K562 (cell line): ENCODE results near the gene TLCD1. TPM values are rescaled to one million over a fixed set of nuclear protein-coding genes. Genes with fewer than 3 reads are reported as not detected.

Experiments
- BCOR ChIP-seq: fragments of 450-650 bp; IDR thresholded peaks from 2 replicates; pipeline ENCODE4 v1.6.1; 2016
- CREM ChIP-seq: IDR thresholded peaks from 2 replicates; pipeline ENCODE4 v1.6.1; 2014; ENCODE audit warnings: antibody characterized with exemption, low read depth
- FIP1L1 ChIP-seq: fragments of 200-400 bp; formaldehyde crosslinking; IDR thresholded peaks from 2 replicates; pipeline ENCODE4 v1.6.1; 2018; ENCODE audit warnings: mild to moderate bottlenecking, low read depth, low read length; ENCODE audit not compliant: poor library complexity, severe bottlenecking
- FOXM1 ChIP-seq, 2 experiments: fragments of 450-650 bp in 1 of 2; sonication (generic) in 1 of 2; formaldehyde crosslinking in 1 of 2; IDR thresholded peaks; 2 replicates each; pipeline versions ENCODE4 v1.6.1 to v1.9.0; 2017 to 2022; ENCODE audit warnings: low read depth in 2 of 2, mild to moderate bottlenecking in 2 of 2, missing genetic modification reagents in 1 of 2, moderate library complexity in 1 of 2
- HMGN3 ChIP-seq: IDR thresholded peaks from 2 replicates; pipeline ENCODE4 v1.6.1; 2011; ENCODE audit warnings: borderline replicate concordance, low read depth, mild to moderate bottlenecking, mixed read lengths, low read length; ENCODE audit not compliant: insufficient read length; ENCODE audit errors: extremely low read depth
- MYC ChIP-seq, 2 experiments: fragments of 250-450 bp in 1 of 2; sonication (Bioruptor Pico) in 1 of 2; IDR thresholded peaks; 2 replicates each; pipeline versions ENCODE4 v1.5.1 to v1.6.1; 2012 to 2021; ENCODE audit warnings: low read depth in 2 of 2, borderline replicate concordance in 1 of 2, improper control_type of control experiment in 1 of 2, low read length in 1 of 2, mild to moderate bottlenecking in 1 of 2, moderate library complexity in 1 of 2
- PHF8 ChIP-seq: fragments of 200-600 bp; sonication (generic); IDR thresholded peaks from 2 replicates; pipeline ENCODE4 v1.6.1; 2012; ENCODE audit warnings: mixed run types, mild to moderate bottlenecking, inconsistent platforms, low read length, moderate library complexity, borderline replicate concordance
- POLR3A ChIP-seq: IDR thresholded peaks from 2 replicates; pipeline ENCODE4 v1.6.1; 2011; ENCODE audit warnings: borderline replicate concordance, mild to moderate bottlenecking, moderate library complexity; ENCODE audit not compliant: insufficient read length, insufficient read depth; ENCODE audit errors: extremely low read depth
- PYGO2 ChIP-seq: fragments of 450-650 bp; IDR thresholded peaks from 2 replicates; pipeline ENCODE4 v1.6.1; 2016; ENCODE audit warnings: mild to moderate bottlenecking, missing genetic modification characterization, moderate library complexity, missing compliant biosample characterization
- SMAD3 ChIP-seq: fragments of 450-650 bp; formaldehyde crosslinking; conservative IDR thresholded peaks from 2 replicates; pipeline ENCODE4 v1.4.0; 2020; ENCODE audit warnings: mild to moderate bottlenecking
- SRSF3 ChIP-seq: fragments of 200-400 bp; formaldehyde crosslinking; IDR thresholded peaks from 2 replicates; pipeline ENCODE4 v1.6.1; 2016; ENCODE audit warnings: mild to moderate bottlenecking, low read length, moderate library complexity; ENCODE audit not compliant: insufficient read depth
- TEAD4 ChIP-seq, 2 experiments: sonication (generic) in 1 of 2; formaldehyde crosslinking in 1 of 2; IDR thresholded peaks; 2 replicates each; pipeline versions ENCODE4 v1.6.1 to v1.8.0; 2012 to 2022; ENCODE audit warnings: borderline replicate concordance in 1 of 2, inconsistent platforms in 1 of 2, low read length in 1 of 2, mild to moderate bottlenecking in 1 of 2, missing genetic modification reagents in 1 of 2
- ZBTB1 ChIP-seq: sonication (generic); formaldehyde crosslinking; IDR thresholded peaks from 2 replicates; pipeline ENCODE4 v1.8.1; 2023; ENCODE audit warnings: missing genetic modification reagents, low read depth, mild to moderate bottlenecking, borderline replicate concordance
- ZNF184 ChIP-seq: sonication (generic); formaldehyde crosslinking; IDR thresholded peaks from 2 replicates; pipeline ENCODE4 v1.5.0; 2020; ENCODE audit warnings: missing genetic modification reagents
- ZNF253 ChIP-seq: fragments of 250-450 bp; sonication (Bioruptor Pico); conservative IDR thresholded peaks from 2 replicates; pipeline ENCODE4 v1.6.1; 2021; ENCODE audit warnings: mild to moderate bottlenecking
- ZNF263 ChIP-seq: sonication (generic); formaldehyde crosslinking; IDR thresholded peaks from 2 replicates; pipeline ENCODE4 v1.8.0; 2022; ENCODE audit warnings: mild to moderate bottlenecking, missing genetic modification reagents, borderline replicate concordance
- ZNF41 ChIP-seq: fragments of 250-450 bp; sonication (Bioruptor Pico); conservative IDR thresholded peaks from 2 replicates; pipeline ENCODE4 v1.4.0; 2020; ENCODE audit warnings: mild to moderate bottlenecking
- polyA plus RNA-seq, 8 experiments: library from polyadenylated mRNA; depleted of rRNA in 4 of 8; stranded (reverse) in 5 of 8; unstranded in 3 of 8; fragments of >200 nt; fragmentation: Nextera tagmentation in 2 of 8; fragmentation: Illumina TruSeq in 1 of 8; extraction: Ambion mirVana in 2 of 8; extraction: Trizol in 1 of 8; gene quantifications; 2 replicates each; pipeline versions ENCODE4 v1.2.1 to v1.2.3, GENCODE V29; 2011 to 2014; ENCODE audit warnings: inconsistent platforms in 1 of 8, missing spikeins in 1 of 8
- total RNA-seq, 7 experiments: library from RNA; depleted of rRNA in 6 of 7; stranded (reverse); fragments of >200 nt in 6 of 7; fragmentation: Illumina TruSeq in 2 of 7; extraction: Trizol in 2 of 7; gene quantifications; 2 replicates each; pipeline versions ENCODE4 v1.2.1 to v1.2.3, GENCODE V29; 2011 to 2021; ENCODE audit warnings: low replicate concordance in 1 of 7
- TF ChIP-seq, protein P1 (sequence below): fragments of 450-650 bp; formaldehyde crosslinking; IDR thresholded peaks from 2 replicates; pipeline ENCODE4 v1.4.0; 2020; ENCODE audit warnings: mild to moderate bottlenecking, moderate library complexity
- TF ChIP-seq, protein P2 (sequence below): fragments of 250-450 bp; sonication (Bioruptor Pico); IDR thresholded peaks from 2 replicates; pipeline ENCODE4 v1.8.0; 2021; ENCODE audit warnings: moderate library complexity, mild to moderate bottlenecking, inconsistent platforms
- TF ChIP-seq, protein P3 (sequence below): sonication (generic); formaldehyde crosslinking; IDR thresholded peaks from 2 replicates; pipeline ENCODE4 v1.9.0; 2022; ENCODE audit warnings: mild to moderate bottlenecking, missing genetic modification reagents
- TF ChIP-seq, protein P4 (sequence below): fragments of 450-650 bp; IDR thresholded peaks from 2 replicates; pipeline ENCODE4 v1.6.1; 2016
- TF ChIP-seq, protein P5 (sequence below): sonication (generic); formaldehyde crosslinking; IDR thresholded peaks from 2 replicates; pipeline ENCODE4 v1.8.1; 2023; ENCODE audit warnings: mild to moderate bottlenecking, missing genetic modification reagents, moderate library complexity

The TLCD1 gene
- total and polyA plus RNA-seq, 9 of the 15 experiments (the other 6 are each of a cell fraction or from before 2014, with no cell fraction given), result 6.8 to 37.7 (median 21.7) TPM

DNA sequence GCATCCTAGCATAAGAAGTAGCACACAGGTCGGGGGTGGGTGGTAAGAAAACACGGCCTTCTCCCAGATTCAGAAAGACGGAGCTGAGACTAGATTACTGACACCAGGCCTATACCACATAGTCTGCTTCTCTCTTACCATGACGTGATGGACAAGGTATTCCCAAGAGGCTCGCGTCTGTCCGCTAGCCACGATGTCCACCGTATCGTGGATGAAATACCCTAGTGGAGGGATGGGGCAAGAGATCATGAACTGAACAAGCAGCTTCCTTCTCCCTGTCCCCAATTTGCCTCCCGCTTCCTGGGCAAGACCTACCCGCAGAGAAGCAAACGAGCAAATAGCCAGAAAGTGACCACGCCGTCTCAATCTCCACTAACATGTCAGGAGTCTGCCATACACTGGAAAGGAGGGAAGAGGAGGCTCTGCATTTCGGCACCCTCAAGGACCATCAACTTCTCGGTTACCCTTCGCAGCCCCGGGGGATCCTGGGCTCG is 820 bp downstream of the TLCD1 start (continued):
- TF ChIP-seq PHF8, result no peak
- TF ChIP-seq ZNF253, result peak; percentile 48; the same call in 1 of the 2 replicates
- no peak for TF ChIP-seq ZNF184 (CRISPR knock-in tag)
- no peak for TF ChIP-seq FOXM1 (IDR thresholded peaks at IDR 0.05; ENCODE audit: low read depth)
- TF ChIP-seq FOXM1 (CRISPR knock-in tag; IDR thresholded peaks at IDR 0.05; ENCODE audit: low read depth), result no peak; the same call in 1 of the 2 replicates
- no peak for TF ChIP-seq ZBTB1 (CRISPR knock-in tag)
- TF ChIP-seq TEAD4 (IDR thresholded peaks at IDR 0.05; ENCODE audit: low read length), result peak; percentile 67
- no peak for TF ChIP-seq TEAD4 (CRISPR knock-in tag; IDR thresholded peaks at IDR 0.05; ENCODE audit: borderline replicate concordance)
- TF ChIP-seq POLR3A, result no peak
- TF ChIP-seq ZNF41, result no peak
- TF ChIP-seq, protein P1, sequence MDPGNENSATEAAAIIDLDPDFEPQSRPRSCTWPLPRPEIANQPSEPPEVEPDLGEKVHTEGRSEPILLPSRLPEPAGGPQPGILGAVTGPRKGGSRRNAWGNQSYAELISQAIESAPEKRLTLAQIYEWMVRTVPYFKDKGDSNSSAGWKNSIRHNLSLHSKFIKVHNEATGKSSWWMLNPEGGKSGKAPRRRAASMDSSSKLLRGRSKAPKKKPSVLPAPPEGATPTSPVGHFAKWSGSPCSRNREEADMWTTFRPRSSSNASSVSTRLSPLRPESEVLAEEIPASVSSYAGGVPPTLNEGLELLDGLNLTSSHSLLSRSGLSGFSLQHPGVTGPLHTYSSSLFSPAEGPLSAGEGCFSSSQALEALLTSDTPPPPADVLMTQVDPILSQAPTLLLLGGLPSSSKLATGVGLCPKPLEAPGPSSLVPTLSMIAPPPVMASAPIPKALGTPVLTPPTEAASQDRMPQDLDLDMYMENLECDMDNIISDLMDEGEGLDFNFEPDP (CRISPR knock-in tag), result no peak
- 0 out of 2 replicates have a peak, but pooled peaks have one; percentile 10 for TF ChIP-seq ZNF263 (CRISPR knock-in tag)
- no peak for TF ChIP-seq SRSF3
- TF ChIP-seq MYC (IDR thresholded peaks at IDR 0.05; ENCODE audit: low read depth, low read length), result no peak
- no peak; the same call in 1 of the 2 replicates for TF ChIP-seq MYC (CRISPR knock-in tag; IDR thresholded peaks at IDR 0.05; ENCODE audit: borderline replicate concordance, low read depth)
- peak; percentile 57 for TF ChIP-seq CREM
- peak; percentile 26 for TF ChIP-seq HMGN3
- TF ChIP-seq, protein P2, sequence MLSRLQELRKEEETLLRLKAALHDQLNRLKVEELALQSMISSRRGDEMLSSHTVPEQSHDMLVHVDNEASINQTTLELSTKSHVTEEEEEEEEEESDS (CRISPR knock-in tag), result no peak
- TF ChIP-seq PYGO2 (tag), result no peak
- TF ChIP-seq, protein P3, sequence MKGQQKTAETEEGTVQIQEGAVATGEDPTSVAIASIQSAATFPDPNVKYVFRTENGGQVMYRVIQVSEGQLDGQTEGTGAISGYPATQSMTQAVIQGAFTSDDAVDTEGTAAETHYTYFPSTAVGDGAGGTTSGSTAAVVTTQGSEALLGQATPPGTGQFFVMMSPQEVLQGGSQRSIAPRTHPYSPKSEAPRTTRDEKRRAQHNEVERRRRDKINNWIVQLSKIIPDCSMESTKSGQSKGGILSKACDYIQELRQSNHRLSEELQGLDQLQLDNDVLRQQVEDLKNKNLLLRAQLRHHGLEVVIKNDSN (CRISPR knock-in tag), result no peak
- TF ChIP-seq SMAD3 (CRISPR knock-in tag), result no peak; the same call in 1 of the 2 replicates
- no peak for TF ChIP-seq FIP1L1
- TF ChIP-seq, protein P4, sequence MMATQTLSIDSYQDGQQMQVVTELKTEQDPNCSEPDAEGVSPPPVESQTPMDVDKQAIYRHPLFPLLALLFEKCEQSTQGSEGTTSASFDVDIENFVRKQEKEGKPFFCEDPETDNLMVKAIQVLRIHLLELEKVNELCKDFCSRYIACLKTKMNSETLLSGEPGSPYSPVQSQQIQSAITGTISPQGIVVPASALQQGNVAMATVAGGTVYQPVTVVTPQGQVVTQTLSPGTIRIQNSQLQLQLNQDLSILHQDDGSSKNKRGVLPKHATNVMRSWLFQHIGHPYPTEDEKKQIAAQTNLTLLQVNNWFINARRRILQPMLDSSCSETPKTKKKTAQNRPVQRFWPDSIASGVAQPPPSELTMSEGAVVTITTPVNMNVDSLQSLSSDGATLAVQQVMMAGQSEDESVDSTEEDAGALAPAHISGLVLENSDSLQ, result 0 out of 2 replicates have a peak, but pooled peaks have one; percentile 46
- TF ChIP-seq BCOR, result no peak
- TF ChIP-seq, protein P5, sequence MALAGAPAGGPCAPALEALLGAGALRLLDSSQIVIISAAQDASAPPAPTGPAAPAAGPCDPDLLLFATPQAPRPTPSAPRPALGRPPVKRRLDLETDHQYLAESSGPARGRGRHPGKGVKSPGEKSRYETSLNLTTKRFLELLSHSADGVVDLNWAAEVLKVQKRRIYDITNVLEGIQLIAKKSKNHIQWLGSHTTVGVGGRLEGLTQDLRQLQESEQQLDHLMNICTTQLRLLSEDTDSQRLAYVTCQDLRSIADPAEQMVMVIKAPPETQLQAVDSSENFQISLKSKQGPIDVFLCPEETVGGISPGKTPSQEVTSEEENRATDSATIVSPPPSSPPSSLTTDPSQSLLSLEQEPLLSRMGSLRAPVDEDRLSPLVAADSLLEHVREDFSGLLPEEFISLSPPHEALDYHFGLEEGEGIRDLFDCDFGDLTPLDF (CRISPR knock-in tag), result no peak
